GM12872 (cell line): ENCODE measurements around the gene CCDC91.

Experiments
- TF ChIP-seq, protein P1 (sequence below): IDR thresholded peaks from 3 replicates; pipeline ENCODE4 v1.5.1; 2011; ENCODE audit warnings: low read depth, mild to moderate bottlenecking, low read length, moderate library complexity; ENCODE audit not compliant: insufficient read depth

The CCDC91 gene

DNA sequence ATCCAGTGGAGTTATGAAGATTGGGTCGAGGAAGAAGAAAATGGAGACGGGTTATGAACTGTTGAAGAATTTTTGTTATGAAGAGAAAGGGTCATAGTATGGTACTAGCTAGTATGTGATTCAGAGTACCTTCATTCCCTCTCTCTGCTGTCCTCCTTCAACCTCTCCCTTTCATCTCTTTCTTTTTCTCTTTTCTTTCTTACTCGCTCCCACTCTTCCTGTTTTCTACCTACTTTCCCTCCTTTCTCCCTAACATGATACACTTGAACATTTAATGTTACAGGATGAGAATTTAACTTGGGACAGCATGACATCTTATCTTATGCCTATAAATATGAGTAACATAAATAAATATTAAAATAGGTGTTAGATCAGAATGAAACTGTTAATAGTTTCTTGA is 112.9 kb downstream of the CCDC91 start:
- TF ChIP-seq, protein P1, sequence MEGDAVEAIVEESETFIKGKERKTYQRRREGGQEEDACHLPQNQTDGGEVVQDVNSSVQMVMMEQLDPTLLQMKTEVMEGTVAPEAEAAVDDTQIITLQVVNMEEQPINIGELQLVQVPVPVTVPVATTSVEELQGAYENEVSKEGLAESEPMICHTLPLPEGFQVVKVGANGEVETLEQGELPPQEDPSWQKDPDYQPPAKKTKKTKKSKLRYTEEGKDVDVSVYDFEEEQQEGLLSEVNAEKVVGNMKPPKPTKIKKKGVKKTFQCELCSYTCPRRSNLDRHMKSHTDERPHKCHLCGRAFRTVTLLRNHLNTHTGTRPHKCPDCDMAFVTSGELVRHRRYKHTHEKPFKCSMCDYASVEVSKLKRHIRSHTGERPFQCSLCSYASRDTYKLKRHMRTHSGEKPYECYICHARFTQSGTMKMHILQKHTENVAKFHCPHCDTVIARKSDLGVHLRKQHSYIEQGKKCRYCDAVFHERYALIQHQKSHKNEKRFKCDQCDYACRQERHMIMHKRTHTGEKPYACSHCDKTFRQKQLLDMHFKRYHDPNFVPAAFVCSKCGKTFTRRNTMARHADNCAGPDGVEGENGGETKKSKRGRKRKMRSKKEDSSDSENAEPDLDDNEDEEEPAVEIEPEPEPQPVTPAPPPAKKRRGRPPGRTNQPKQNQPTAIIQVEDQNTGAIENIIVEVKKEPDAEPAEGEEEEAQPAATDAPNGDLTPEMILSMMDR = no peak

DNA sequence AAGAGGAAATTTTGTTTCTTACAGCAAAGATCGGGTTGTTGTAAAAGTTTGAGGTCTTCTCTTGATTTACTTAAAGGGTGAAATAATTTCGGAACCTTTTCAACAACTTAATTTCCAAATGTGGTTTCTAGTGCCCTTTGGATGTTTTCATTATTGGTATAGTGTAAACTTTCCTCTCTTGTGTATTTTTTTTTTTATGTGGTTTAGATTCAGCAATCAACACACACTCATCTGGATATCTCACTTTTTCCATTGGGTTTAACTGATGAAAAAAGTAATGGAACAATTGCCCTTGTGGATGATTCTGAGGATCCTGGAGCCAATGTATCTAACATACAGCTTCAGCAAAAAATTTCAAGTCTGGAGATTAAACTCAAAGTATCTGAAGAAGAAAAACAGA is 116.3 kb downstream of the CCDC91 start:
- TF ChIP-seq, protein P1 = no peak

DNA sequence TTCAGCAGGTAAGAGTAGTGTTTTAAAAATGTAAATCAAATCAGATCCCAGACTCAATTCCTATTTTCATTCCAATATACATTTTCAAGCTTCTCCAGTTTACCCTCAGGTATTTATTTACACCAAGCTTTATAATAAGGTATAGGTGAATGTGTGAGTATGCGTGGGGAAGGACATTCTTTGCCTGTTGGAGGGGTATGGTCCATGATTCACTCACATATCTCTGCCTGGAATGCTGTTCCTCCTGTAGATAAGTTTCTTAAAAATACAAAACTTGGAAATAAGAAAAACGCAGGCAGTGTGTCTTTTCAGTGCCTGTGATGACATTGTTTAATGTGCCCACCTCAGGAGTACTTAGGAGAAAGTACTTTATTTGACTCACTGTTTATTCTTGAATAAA is 118.6 kb downstream of the CCDC91 start:
- TF ChIP-seq, protein P1 = no peak

DNA sequence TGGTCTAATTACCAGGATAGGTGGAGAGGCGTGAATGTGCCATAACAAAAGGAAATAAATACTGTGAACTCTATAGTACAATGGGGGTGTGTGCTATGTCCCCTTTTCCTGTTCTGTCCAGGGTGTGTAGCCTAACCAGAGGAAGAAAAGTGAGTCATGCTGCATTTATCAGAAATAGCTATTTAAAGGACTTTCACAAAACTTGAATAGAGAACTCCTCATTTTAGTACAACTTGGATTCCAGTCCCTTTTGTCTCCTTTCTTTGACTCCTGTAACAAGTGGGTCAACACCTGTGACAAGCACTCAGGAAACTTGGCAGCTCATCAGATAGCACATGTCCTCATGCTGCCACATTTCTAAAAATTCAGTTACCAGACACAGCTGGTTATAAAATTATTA is 123.4 kb downstream of the CCDC91 start:
- TF ChIP-seq, protein P1 = no peak

DNA sequence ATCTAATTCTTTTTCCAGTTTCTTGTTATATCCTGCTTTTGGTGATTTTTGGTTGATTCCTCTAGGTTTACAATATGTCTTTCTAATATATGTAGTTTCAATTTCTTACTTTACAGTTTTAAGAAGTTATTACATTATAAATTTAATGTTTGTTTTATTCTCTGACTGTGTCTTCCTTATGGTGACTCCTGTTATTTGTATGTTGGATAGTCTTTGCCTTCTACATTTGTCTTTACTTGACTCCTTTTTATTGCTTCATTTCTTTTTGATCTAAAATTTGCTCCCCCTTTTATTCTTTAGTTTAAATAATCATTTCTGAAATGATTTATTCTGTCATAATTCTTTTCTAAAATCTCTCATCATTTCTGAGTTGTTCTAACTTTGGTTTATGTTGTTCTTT is 125.8 kb downstream of the CCDC91 start:
- TF ChIP-seq, protein P1 = no peak

DNA sequence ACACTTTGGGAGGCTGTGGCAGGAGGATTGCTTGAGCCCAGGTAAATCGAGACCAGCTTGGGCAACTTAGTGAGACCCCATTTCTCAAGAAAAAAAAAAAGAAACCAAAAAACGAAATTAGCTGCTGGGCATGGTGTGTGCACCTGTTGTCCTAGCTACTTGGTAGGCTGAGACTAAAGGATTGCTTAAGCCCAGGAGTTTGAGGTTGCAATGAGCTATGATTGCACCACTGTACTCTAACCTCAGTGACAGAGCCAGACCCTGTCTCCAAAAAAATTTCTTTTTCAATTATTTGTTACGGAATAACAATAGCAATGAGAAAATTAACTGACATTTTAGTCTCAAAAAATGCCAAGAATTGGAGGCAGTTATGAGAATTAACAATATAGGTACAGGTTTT is 128.0 kb downstream of the CCDC91 start:
- TF ChIP-seq, protein P1 = no peak

DNA sequence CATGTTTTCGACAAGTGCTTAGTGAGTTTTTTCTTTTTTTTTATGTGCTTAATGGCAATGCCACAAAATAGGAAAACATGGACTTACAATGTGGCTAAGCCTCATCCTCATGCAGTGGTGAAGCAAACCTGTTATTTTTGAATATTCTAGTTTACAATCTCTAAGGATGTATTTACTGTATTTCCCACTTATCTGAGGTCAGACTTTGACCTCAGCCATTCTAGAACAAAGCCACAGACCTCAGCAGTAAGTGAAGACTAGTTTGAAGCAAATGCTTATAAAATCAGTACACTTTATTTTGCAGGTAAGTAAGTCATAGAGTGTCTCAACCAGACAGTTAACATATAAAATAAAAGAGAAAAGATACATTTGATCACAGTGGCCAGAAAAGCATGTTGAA is 130.1 kb downstream of the CCDC91 start:
- TF ChIP-seq, protein P1 = no peak

DNA sequence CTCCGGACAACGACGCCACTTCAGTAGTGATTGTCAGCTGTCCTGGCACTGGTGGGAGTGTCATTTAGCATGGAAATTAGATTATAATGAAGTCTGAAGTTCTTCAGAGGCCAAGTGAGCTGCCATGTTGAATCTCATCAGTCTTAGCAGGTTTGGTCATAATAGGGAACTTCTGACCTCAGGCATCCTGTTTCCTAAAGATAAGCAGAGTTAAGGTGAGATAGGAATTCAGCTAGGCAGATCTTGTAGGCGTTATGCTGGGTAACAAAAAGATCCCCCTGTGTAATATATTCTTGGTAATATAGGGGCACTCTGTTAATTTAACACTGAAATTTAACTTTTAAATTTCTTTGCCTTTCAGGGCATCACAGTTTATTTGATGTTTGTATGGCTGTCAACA is 137.5 kb downstream of the CCDC91 start:
- TF ChIP-seq, protein P1 = no peak
